Right forelimb (tissue), 1 donor: Measurements from ENCODE around the gene PMS1.
"Not testable (repeated sequence)": the region's sequence is repeated elsewhere in the genome, so short reads cannot be mapped to it uniquely, and the experiment has no call there.

ENCODE experiments used
- DNase-seq: peaks from one replicate; pipeline ENCODE4 v3.0.0-alpha.2; 2018

Gene PMS1

GRCh38 chr2:189866296-189866695, 82.0 kb downstream of the PMS1 start:
- no peak for DNase-seq

- no peak for DNase-seq
Observed at GRCh38 chr2:189868896-189869295, 84.6 kb downstream of the PMS1 start.

- DNase-seq = no peak
Observed at GRCh38 chr2:189870381-189871085, 86.3 kb downstream of the PMS1 start.

GRCh38 chr2:189873696-189874095, 89.4 kb downstream of the PMS1 start:
- DNase-seq = no peak

- no peak for DNase-seq
Observed at GRCh38 chr2:189874586-189875320, 90.5 kb downstream of the PMS1 start.

GRCh38 chr2:189876271-189876670, 92.0 kb downstream of the PMS1 start:
- no peak for DNase-seq

- DNase-seq = no peak
Observed at GRCh38 chr2:189879716-189880081, 95.4 kb downstream of the PMS1 start.

GRCh38 chr2:189880429-189880828, 96.2 kb downstream of the PMS1 start:
- DNase-seq = no peak

- no peak for DNase-seq
Observed at GRCh38 chr2:189880832-189881492, 96.7 kb downstream of the PMS1 start.

GRCh38 chr2:189885368-189885767, 101.1 kb downstream of the PMS1 start:
- DNase-seq = no peak

- not testable (repeated sequence) for DNase-seq
Observed at GRCh38 chr2:189892546-189893294, 108.5 kb downstream of the PMS1 start.

- DNase-seq = no peak
Observed at GRCh38 chr2:189896809-189897208, 112.6 kb downstream of the PMS1 start.

GRCh38 chr2:189899101-189899500, 114.9 kb downstream of the PMS1 start:
- DNase-seq = no peak

- no peak for DNase-seq
Observed at GRCh38 chr2:189900726-189901125, 116.5 kb downstream of the PMS1 start.

- no peak for DNase-seq
Observed at GRCh38 chr2:189901664-189902063, 117.4 kb downstream of the PMS1 start.

- DNase-seq = no peak
Observed at GRCh38 chr2:189913821-189914220, 129.6 kb downstream of the PMS1 start.

GRCh38 chr2:189916651-189917050, 132.4 kb downstream of the PMS1 start:
- DNase-seq = no peak
